A673 (cell line): ENCODE results near the gene CLHC1.
"Not testable (repeated sequence)": the region's sequence is repeated elsewhere in the genome, so short reads cannot be mapped to it uniquely, and the experiment has no call there.

Experiments
- EZH2 ChIP-seq: fragments of 200-600 bp; sonication (generic); IDR thresholded peaks from 2 replicates; pipeline ENCODE4 v1.6.1; 2017; ENCODE audit warnings: borderline replicate concordance, low read depth, mild to moderate bottlenecking, mixed read lengths, antibody characterized with exemption, low read length; ENCODE audit not compliant: poor library complexity, severe bottlenecking
- TF ChIP-seq, protein P1 (sequence below): fragments of 300-800, 200-600 bp; sonication (generic); conservative IDR thresholded peaks from 2 replicates; pipeline ENCODE4 v1.5.1; 2017; ENCODE audit warnings: low read depth, mild to moderate bottlenecking, antibody characterized with exemption, low read length, moderate library complexity, mixed read lengths

DNA sequence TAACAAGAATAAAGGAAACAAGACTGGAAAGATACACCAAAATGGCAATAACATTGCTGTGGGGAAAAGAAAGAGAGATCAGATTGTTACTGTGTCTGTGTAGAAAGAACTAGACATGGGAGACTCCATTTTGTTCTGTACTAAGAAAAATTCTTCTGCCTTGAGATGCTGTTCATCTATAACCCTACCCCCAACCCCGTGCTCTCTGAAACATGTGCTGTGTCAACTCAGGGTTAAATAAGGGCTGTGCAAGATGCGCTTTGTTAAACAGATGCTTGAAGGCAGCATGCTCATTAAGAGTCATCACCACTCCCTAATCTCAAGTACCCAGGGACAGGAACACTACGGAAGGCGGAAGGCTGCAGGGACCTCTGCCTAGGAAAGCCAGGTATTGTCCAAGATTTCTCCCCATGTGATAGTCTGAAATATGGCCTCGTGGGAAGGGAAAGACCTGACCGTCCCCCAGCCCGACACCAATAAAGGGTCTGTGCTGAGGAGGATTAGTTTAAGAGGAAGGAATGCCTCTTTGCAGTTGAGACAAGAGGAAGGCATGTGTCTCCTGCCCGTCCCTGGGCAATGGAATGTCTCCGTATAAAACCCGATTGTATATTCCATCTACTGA is 47.2 kb upstream of the CLHC1 start:
- not testable (repeated sequence) for TF ChIP-seq EZH2
- TF ChIP-seq, protein P1, sequence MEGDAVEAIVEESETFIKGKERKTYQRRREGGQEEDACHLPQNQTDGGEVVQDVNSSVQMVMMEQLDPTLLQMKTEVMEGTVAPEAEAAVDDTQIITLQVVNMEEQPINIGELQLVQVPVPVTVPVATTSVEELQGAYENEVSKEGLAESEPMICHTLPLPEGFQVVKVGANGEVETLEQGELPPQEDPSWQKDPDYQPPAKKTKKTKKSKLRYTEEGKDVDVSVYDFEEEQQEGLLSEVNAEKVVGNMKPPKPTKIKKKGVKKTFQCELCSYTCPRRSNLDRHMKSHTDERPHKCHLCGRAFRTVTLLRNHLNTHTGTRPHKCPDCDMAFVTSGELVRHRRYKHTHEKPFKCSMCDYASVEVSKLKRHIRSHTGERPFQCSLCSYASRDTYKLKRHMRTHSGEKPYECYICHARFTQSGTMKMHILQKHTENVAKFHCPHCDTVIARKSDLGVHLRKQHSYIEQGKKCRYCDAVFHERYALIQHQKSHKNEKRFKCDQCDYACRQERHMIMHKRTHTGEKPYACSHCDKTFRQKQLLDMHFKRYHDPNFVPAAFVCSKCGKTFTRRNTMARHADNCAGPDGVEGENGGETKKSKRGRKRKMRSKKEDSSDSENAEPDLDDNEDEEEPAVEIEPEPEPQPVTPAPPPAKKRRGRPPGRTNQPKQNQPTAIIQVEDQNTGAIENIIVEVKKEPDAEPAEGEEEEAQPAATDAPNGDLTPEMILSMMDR, result not testable (repeated sequence)
